ENCODE results near the gene FOXK2.

DNA sequence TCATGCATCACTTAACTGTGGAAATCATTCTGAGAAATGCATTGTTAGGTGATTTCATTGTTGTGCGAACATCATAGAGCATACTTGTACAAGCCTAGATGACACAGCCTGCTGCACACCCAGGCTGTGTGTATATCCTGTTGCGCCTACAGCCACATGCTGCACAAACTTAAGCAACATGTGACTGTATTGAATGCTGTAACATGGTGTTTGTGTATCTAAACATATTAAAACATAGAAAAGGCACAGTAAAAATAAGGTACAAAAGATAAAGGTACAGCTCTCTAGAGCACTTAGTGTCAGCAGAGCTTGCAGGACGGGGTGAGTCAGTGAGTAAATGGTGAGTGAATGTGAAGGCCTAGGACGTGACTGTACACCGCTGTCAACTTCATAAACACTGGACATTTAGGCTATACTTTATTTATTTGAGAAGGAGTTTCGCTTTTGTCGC is 11.9 kb downstream of the FOXK2 start:
- TF ChIP-seq, protein P1, sequence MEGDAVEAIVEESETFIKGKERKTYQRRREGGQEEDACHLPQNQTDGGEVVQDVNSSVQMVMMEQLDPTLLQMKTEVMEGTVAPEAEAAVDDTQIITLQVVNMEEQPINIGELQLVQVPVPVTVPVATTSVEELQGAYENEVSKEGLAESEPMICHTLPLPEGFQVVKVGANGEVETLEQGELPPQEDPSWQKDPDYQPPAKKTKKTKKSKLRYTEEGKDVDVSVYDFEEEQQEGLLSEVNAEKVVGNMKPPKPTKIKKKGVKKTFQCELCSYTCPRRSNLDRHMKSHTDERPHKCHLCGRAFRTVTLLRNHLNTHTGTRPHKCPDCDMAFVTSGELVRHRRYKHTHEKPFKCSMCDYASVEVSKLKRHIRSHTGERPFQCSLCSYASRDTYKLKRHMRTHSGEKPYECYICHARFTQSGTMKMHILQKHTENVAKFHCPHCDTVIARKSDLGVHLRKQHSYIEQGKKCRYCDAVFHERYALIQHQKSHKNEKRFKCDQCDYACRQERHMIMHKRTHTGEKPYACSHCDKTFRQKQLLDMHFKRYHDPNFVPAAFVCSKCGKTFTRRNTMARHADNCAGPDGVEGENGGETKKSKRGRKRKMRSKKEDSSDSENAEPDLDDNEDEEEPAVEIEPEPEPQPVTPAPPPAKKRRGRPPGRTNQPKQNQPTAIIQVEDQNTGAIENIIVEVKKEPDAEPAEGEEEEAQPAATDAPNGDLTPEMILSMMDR (IDR thresholded peaks at IDR 0.05): no peak
- TF ChIP-seq POLR2AphosphoS5 (IDR thresholded peaks at IDR 0.05): no peak
- TF ChIP-seq POLR2A (IDR thresholded peaks at IDR 0.05): no peak

Measured in breast epithelium (tissue), 3 donors.